Fibroblast of upper back skin (primary cell): Measurements from ENCODE around the gene SPARCL1.
"Not testable (repeated sequence)": the region's sequence is repeated elsewhere in the genome, so short reads cannot be mapped to it uniquely, and the experiment has no call there.

Experiments
- DNase-seq: peaks from one replicate; pipeline ENCODE4 v3.0.0-alpha.2; 2013

The SPARCL1 gene

DNA sequence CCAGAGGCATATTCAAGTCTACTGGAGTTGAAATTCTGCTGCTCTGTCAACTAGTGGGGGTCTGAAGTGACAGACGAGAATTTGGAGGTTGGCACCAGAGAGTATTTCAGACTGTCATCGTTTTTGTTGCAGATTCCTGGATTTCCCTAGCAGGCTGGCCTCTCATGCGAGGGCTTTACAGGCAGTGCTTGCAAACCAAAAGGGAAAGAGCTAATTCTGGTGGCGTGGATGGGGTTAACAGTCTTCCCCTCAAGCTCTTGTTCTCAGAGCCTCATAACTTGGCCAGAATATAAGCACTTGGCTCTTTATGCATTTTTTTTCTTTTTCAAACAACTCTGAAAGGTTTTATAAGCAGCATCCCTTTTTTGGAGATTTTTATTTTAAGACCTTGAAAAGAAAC is at the start of gene SPARCL1:
SPARCL1 (minus strand) TSS at position 190 of the 400 bp plus-strand sequence. CDS start 29,802 bp downstream, outside the sequence.
- DNase-seq = no peak

DNA sequence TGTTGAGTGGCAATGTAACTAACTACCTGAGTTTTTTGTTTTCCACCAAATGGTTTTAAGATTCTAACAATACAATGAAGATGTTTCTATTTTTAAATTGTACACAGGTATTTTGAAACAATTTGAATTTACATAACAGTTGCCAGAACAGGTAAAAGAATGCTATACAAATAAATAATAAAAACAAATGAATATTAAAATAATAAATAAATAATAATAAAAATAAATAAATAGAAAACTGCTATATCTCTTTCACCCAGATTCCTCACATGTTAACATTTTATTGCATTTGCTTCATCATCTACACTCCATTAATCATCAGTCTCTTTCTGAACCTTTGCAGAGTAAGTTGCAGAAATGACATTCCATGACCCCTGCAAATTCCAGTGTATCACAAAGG is 46.8 kb upstream of the SPARCL1 start:
- no peak for DNase-seq

DNA sequence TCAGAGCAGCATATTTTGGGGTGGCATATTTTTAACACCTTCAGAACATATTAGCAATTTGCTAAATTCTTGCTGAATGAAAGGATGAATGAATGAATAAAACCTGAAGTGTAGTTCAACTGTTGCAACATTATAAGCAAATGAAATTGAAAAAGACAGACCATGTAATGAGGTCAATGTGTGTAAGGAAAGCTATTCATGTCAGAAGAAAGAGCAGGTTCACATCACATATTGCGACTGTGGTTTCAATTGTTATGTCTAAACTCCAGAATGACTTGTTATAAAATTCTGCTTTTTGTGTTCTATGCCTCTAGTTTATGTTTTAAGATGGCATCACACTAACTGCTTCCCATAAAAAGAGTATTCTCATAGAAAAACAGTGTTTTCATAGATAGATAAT is 46.2 kb upstream of the SPARCL1 start:
- DNase-seq = no peak

DNA sequence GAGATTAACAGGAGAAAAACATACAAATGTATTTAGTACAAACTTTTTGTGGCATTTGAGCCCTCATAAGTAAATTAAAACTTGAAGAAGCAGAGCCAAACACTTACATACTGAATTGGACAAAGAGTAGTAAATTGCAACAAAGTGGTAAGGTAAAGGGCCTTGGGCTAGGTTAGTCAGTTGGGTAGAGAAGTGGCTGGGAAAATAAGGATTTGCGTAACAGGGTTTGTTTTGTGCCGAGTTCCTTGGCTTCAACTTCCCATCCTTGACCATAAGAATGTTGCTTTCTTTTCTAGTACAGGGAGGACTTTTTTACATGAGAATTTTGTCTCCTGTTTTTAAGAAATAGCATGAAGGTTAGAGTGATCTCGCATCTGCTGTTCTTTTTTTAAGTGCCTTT is 45.8 kb upstream of the SPARCL1 start:
- no peak for DNase-seq

DNA sequence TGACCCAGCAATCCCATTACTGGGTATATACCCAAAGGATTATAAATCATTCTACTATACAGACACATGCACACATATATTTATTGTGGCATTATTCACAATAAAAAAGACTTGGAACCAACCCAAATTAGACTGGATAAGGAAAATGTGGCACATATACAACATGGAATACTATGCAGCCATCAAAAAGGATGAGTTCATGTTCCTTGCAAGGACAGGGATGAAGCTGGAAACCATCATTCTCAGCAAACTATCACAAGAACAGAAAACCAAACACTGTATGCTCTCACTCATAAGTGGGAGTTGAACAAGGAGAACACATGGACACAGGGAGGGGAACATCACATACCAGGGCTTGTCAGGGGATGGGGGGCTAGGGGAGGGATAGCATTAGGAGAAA is 45.2 kb upstream of the SPARCL1 start:
- not testable (repeated sequence) for DNase-seq

DNA sequence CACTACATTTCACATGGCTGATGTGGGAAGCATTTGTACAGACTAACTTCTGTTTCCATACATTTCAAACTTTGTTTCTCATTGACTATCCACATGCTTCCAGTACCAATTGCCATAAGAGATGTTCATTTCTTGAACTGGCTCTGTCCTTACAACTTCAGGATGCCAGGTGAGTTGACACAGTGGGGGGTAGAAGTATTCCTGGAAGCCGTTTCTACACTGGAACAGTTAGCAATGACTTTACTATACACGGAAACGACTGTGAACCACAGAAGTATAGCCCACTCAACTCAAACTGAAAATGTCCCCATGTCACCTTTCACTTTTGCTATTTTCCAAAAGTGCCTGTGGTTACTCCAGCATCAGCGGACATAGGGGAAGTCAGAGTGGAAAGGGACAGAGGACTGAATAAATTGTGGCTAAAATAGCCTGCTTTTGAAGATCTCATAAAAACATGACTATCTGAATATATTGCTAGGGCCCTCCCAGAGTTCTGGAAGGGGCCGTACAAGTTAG is 41.2 kb upstream of the SPARCL1 start:
- DNase-seq = no peak

- no peak for DNase-seq
These were observed 38.0 kb upstream of the SPARCL1 start for GRCh38 chr4:87567191-87567590.

DNA sequence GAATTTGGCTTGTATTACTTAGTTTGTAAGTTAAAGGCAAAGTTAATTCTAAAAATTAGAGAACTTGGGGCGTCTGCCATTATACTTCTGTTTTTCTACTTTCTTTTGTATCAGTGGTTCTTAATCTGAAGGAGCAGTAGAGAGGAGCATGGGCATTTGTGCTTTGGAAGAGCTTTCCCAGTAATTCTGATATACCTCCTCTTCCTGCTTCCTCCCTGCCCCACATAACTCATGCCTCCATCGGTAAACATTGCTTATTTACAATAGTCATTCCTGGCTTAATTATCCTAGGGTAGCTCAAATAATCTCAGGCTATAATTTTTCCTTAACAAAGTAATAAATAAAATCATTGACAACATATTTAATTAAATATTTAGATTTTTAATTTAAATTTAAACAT is 37.1 kb upstream of the SPARCL1 start:
- no peak for DNase-seq

- DNase-seq = no peak
These were observed 36.6 kb upstream of the SPARCL1 start for GRCh38 chr4:87565746-87566145.

DNA sequence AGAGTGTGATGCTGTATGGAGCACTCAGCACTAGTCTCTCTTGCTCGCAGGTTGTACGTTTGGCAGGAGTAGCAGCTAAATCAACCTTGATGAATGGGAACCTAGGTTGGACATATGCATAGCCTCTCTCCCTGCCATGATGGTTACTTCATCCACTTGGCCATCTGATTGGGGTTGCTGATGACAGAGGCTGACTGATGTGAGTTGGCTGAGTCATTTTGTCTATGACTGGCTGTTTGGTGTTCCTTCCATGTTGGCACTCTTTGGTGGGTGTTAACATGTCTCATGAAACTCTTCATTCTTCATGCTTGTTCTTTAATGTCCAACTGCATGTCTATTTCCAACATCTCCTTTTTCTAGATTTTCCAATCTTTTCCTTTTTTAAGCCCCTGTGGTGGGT is 31.6 kb upstream of the SPARCL1 start:
- no peak for DNase-seq

GRCh38 chr4:87559090-87559837 is 30.1 kb upstream of the SPARCL1 start:
- DNase-seq = no peak

DNA sequence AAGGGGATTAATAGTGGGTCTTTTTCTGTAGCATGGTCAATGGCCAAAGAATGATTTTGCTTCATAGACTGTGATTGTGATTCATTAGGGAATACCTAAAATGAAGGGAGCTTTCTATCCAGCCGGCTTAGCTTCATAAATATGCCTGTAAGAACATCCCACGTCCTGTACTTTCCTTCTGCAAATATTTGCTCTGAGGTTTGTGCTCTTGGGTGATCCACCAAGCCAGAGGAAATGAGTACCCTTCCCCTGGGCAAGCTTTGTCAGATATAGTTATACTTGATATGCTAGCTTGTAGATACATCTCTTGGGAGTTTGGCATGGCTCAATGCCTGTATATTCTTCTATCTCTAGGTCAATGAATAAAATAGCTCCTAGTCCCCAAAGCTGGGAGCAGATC is 28.2 kb upstream of the SPARCL1 start:
- DNase-seq = no peak

DNA sequence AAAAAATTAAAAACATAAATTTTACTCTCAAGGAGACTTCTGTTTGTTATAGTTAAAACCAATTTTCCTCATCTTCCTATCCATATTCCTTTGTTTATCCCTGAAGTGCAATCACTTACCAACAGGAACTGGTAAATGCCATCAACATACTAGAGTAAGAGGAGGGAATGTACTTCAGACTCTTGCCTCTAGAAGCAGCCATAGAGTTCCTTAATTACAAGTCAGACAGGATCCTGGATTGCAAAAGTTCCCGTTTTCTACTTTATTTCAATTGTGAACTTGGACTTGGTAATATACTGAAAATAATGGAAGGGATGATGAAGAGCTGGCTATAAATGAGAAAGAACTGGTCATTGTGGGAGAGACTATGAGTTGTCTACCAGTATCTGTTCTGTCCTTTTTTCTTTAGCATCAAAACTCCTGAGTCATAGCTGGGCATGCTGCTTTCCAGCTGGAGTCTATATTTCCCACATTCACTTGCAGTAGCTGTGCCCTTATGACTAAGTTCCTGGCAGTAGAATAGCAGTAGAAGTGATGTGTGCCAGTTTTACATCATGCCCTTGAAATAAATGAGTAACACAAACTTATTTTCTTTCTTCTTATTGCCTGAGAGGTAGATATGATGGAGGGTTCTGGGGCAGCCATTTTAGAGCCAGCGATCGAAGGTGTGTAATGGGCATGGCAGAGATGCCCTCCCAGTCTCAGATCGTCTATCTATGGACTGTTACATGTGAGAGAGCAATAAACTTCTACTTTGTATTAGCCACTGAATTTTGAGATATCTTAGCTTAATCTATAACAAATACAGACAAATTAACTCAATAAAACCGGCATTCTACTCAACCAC is 26.8 kb upstream of the SPARCL1 start:
- DNase-seq = peak; percentile 46

- no peak for DNase-seq
These were observed 24.0 kb upstream of the SPARCL1 start for GRCh38 chr4:87553182-87553581.

DNA sequence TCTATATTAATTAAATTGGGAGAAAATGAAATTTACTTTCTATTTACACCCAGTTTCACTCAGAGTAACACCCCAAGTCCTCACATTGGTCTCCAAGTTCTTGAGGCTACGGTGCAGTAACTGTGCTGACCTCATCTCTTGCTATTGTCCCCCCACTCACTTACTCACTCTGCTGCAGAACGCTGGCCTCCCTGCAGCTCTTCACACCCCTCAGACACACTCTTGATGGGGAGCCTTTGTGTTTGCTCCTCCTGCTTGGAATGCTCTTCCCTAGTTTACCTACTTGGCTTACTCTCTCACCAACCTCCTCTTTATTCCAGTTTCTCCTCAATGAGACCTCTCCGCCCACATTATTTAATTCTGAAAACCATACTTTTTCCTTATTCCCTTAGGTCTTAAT is 22.2 kb upstream of the SPARCL1 start:
- DNase-seq = no peak

DNA sequence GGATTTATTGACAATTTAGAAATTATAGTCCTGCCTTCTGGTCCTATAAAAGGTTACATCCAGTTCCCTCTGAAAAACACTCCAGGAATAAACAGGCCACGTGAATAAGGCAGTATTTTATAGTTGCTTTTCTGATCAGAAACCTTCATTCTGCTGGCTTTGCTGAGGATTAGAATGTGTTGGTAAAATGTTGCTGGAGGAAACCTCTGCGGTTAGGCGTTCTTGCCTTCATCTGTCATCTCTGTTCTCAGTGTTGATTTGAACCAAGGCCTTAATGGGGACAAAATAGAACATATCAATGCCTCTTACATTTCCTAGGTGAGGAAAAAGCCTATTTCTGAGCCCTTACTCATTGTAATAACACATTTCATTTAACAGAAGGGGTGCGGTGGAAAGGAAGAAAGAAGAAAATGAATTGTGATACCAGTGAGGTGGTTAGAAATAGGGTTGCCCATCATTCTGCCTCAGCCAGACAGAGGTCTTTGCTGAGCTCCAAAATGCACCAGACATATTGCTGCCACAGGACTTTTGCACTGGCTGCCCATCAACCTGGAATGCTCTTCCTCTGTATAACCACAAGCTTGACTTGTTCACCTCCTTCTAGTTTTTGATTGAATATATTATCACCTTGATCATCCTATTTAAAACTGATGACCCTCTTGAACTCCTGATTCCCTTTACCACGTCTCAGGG is 18.0 kb upstream of the SPARCL1 start:
- no peak for DNase-seq

GRCh38 chr4:87545052-87545451 is 15.9 kb upstream of the SPARCL1 start:
- no peak for DNase-seq

GRCh38 chr4:87543835-87544461 is 14.8 kb upstream of the SPARCL1 start:
- peak; percentile 59 for DNase-seq

GRCh38 chr4:87542734-87543312 is 13.6 kb upstream of the SPARCL1 start:
- DNase-seq = no peak

DNA sequence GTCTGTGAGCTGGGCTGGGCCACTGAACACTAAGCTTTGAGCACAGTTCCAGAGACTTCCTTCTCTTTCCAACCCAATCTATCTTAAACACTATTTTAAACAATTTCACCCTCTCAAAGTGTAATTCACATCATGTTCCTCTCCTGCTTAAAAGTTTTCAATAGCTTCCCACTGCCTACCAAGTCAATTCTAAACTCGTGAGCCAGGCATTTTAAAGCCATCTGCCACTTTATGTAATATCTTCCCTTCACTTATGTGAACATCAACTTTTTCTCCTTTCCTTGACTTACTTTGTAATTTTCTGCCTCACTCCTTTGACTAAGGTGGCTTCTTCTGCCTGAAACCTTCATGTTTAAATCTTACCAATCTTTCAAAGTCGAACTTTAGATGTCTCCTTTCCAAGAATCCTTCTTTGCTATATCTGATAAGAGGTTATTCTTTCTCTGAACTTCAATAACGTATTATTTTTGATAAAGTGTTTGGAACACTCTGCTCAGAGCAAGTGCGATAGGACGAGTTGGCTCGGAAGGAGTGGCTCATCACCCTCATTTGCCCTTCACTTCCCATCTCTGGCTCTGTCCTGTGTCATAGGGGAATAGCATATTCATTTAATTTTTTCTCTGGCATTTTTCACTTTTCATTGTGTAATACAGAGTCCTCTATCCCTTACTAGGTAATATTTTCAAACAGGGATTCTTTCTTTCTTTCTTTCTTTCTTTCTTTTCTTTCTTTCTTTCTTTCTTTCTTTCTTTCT is 13.0 kb upstream of the SPARCL1 start:
- DNase-seq = no peak

DNA sequence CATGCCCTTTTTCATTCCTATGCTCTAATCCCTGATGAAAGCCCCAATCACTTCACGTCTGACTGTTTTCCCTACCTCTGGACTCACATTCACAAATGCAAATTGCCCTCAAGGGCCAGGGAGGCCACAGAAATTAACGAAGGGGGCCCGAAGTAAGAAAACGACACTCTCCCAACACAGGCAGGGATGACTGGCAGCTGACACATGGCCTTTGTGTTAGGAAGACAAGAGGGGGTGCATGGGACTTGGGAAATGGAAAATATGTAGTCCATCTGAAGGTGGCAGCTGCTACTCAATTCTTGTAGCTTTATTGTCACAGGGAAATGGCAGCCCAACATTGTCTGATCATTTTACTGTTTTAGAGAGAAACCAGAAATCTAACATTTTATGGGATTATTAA is 12.3 kb upstream of the SPARCL1 start:
- no peak for DNase-seq
